ENCODE data around the gene YTHDF2. TPM values are rescaled to one million over a fixed set of nuclear protein-coding genes. Genes with fewer than 3 reads are reported as not detected.
"Not testable (repeated sequence)": the region's sequence is repeated elsewhere in the genome, so short reads cannot be mapped to it uniquely, and the experiment has no call there.

The YTHDF2 gene
- total RNA-seq, 2 donors from 2014 or later: 36.4 to 53.0 TPM

- ATAC-seq (ENCODE audit: insufficient number of reproducible peaks, low FRiP score, low read depth) (no peak), DNase-seq (ENCODE audit: low spot score) (no peak)
Measured at GRCh38 chr1:28718586-28719331, 18.0 kb upstream of the YTHDF2 start.

GRCh38 chr1:28719332-28719619, 17.5 kb upstream of the YTHDF2 start:
- H3K4me3 ChIP-seq: no peak overlapping the region
- DNase-seq (ENCODE audit: low spot score) (no peak), ATAC-seq (ENCODE audit: insufficient number of reproducible peaks, low FRiP score, low read depth) (no peak)
- TF ChIP-seq, protein P1, sequence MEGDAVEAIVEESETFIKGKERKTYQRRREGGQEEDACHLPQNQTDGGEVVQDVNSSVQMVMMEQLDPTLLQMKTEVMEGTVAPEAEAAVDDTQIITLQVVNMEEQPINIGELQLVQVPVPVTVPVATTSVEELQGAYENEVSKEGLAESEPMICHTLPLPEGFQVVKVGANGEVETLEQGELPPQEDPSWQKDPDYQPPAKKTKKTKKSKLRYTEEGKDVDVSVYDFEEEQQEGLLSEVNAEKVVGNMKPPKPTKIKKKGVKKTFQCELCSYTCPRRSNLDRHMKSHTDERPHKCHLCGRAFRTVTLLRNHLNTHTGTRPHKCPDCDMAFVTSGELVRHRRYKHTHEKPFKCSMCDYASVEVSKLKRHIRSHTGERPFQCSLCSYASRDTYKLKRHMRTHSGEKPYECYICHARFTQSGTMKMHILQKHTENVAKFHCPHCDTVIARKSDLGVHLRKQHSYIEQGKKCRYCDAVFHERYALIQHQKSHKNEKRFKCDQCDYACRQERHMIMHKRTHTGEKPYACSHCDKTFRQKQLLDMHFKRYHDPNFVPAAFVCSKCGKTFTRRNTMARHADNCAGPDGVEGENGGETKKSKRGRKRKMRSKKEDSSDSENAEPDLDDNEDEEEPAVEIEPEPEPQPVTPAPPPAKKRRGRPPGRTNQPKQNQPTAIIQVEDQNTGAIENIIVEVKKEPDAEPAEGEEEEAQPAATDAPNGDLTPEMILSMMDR (IDR thresholded peaks at IDR 0.05): no peak
- peaks cover 8% of the 10 kb centered on the region for H3K36me3 ChIP-seq
- no peaks in the 10 kb centered on the region for H3K9me3 ChIP-seq
- no peak overlapping the region for H3K27ac ChIP-seq
- no peaks in the 10 kb centered on the region for H3K4me1 ChIP-seq (ENCODE audit: control insufficient read depth in 1 of 2, low read depth in 2 of 2)
- no peaks in the 10 kb centered on the region for H3K27me3 ChIP-seq (replicated peaks; ENCODE audit: insufficient read depth)

More at GRCh38 chr1:28718586-28719331, 18.0 kb upstream of the YTHDF2 start:
- Histone ChIP-seq H3K27me3 (replicated peaks; ENCODE audit: insufficient read depth) (no peaks in the 10 kb centered on the region), H3K4me1 (ENCODE audit: control insufficient read depth in 1 of 2, low read depth in 2 of 2) (no peaks in the 10 kb centered on the region), H3K4me3 (no peak overlapping the region), H3K27ac (no peak overlapping the region), H3K36me3 (peaks cover 12% of the 10 kb centered on the region), H3K9me3 (no peaks in the 10 kb centered on the region)
- TF ChIP-seq, protein P1 (IDR thresholded peaks at IDR 0.05): no peak

DNA sequence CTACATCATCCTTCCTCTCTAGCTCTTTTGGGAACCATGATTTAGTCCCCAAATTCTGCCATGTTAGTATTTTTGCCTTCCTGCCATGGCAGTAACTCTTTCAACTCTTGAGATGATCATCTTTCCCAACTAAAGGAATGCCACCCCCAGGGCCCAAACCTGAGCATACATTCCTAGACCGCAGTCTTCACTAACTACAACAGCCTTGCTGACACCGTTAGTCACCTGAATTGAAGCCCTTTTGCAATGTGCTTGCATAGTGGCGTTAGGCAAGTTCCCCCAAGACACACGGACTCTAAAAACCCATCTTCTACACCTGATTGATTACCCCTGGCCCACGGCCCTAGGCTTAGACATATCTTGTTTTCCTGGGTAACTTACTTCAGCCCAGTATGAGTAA, 16.4 kb upstream of the YTHDF2 start:
- TF ChIP-seq, protein P1 (IDR thresholded peaks at IDR 0.05): no peak

GRCh38 chr1:28721927-28722326, 14.8 kb upstream of the YTHDF2 start:
- H3K9me3 ChIP-seq; H3K4me3 ChIP-seq; ATAC-seq (ENCODE audit: insufficient number of reproducible peaks, low FRiP score, low read depth); H3K4me1 ChIP-seq (ENCODE audit: control insufficient read depth in 1 of 2, low read depth in 2 of 2); DNase-seq (ENCODE audit: low spot score); H3K27me3 ChIP-seq (replicated peaks; ENCODE audit: insufficient read depth); H3K36me3 ChIP-seq; H3K27ac ChIP-seq: not testable (repeated sequence)

More for the DNA sequence above, 16.4 kb upstream of the YTHDF2 start:
- no peaks in the 10 kb centered on the region for H3K9me3 ChIP-seq
- no peak for DNase-seq (ENCODE audit: low spot score)
- no peak for ATAC-seq (ENCODE audit: insufficient number of reproducible peaks, low FRiP score, low read depth)
- H3K4me3 ChIP-seq: no peak overlapping the region
- no peaks in the 10 kb centered on the region for H3K4me1 ChIP-seq (ENCODE audit: control insufficient read depth in 1 of 2, low read depth in 2 of 2)
- H3K27ac ChIP-seq: no peak overlapping the region
- H3K36me3 ChIP-seq: no peaks in the 10 kb centered on the region
- no peaks in the 10 kb centered on the region for H3K27me3 ChIP-seq (replicated peaks; ENCODE audit: insufficient read depth)

DNA sequence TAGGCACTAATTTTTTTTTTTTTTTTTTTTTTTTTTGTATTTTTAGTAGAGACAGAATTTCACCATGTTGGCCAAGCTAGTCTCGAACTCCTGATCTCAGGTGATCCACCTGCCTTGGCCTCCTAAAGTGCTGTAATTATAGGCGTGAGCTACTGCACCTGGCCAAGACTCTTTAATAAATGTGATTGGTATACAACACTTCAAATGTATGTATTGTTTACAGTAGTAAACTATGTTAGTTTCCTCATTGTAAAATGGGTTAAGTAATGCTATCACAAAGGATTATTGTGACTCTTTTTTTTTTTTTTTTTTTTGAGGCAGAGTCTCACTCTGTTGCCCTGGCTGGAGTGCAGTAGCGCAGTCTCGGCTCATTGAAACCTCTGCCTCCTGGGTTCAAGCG, 11.4 kb upstream of the YTHDF2 start:
- H3K27ac ChIP-seq; H3K4me3 ChIP-seq; H3K27me3 ChIP-seq (replicated peaks; ENCODE audit: insufficient read depth); H3K9me3 ChIP-seq; DNase-seq (ENCODE audit: low spot score); H3K36me3 ChIP-seq; H3K4me1 ChIP-seq (ENCODE audit: control insufficient read depth in 1 of 2, low read depth in 2 of 2); ATAC-seq (ENCODE audit: insufficient number of reproducible peaks, low FRiP score, low read depth): not testable (repeated sequence)

DNA sequence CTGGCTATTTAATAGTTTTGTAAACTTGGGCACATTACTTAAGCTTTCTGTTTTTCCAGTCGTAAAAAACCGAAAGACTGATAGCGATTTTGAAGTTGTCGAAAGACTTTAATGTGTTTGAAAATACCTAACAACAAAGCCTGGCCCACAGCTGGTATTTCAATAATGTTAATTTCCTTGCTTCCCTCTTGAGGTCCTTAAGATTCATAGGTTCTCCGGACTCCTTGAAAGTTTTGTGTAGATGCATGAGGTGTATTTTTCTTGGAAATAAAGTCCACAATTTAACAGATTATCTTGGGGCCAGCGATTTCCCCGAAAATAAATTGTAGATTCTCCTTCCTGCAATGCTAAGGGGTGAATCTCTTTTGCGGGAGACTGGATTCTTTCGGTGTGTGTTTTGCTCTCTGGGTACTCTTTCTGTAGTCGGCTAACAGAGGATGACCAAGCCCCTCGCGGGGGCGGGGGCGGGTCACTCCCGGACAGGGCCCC, 735 bp upstream of the YTHDF2 start:
- peaks cover 22 to 40% of the 10 kb centered on the region in 2 donors for H3K4me1 ChIP-seq (ENCODE audit: control insufficient read depth in 1 of 2, low read depth in 2 of 2)
- DNase-seq (ENCODE audit: low spot score): no peak
- peaks cover 8% of the 10 kb centered on the region for H3K36me3 ChIP-seq
- no peaks in the 10 kb centered on the region for H3K9me3 ChIP-seq
- no peaks in the 10 kb centered on the region for H3K27me3 ChIP-seq (replicated peaks; ENCODE audit: insufficient read depth)
- H3K27ac ChIP-seq: peak overlapping the region; percentile 85 to 92
- H3K4me3 ChIP-seq: peak overlapping the region; percentile 91
- TF ChIP-seq, protein P1 (IDR thresholded peaks at IDR 0.05): no peak
- ATAC-seq (ENCODE audit: insufficient number of reproducible peaks, low FRiP score, low read depth): no peak

All from thoracic aorta (tissue), 2 donors.